Left ventricle myocardium superior (tissue), 1 donor: ENCODE results near the gene TXNL1. TPM values are rescaled to one million over a fixed set of nuclear protein-coding genes. Genes with fewer than 3 reads are reported as not detected.
"Not testable (repeated sequence)": the region's sequence is repeated elsewhere in the genome, so short reads cannot be mapped to it uniquely, and the experiment has no call there.

Source experiments
- ATAC-seq: fragments of 200-7000 bp; cut with Tn5 transposase; one replicate; pipeline ENCODE4 v1.9.1; 2020; ENCODE audit warnings: mild to moderate bottlenecking, moderate library complexity
- DNase-seq: peaks from one replicate; pipeline ENCODE4 v3.0.0-alpha.2; 2020
- intact Hi-C: fragments of 100-400 bp; cut with micrococcal nuclease; formaldehyde crosslinking; loops from one replicate; pipeline ENCODE4 v1.11.0; 2022
- long read RNA-seq: library from polyadenylated mRNA; unstranded; transcript quantifications from one replicate; pipeline ENCODE4 v2.0.0, GENCODE V29; 2021
- total RNA-seq: library from RNA; stranded (reverse); fragmentation: NEBNext Ultra II Directional; extraction: Animal tissue kit (Norgen Biotek cat#: 25700); gene quantifications from one replicate; pipeline ENCODE4 v1.2.1, GENCODE V29; 2021
- donor health status: DM: no; HTN: yes; CAD: no; lungs with severe emphysema.

Gene TXNL1
- total RNA-seq: 113 TPM
- long read RNA-seq, full-length matches to known transcripts: 48 of 177 reads
- long read RNA-seq, partial matches to known transcripts: 11 of 177 reads
- long read RNA-seq, other reads (novel, unspliced or antisense): 118 of 177 reads

DNA sequence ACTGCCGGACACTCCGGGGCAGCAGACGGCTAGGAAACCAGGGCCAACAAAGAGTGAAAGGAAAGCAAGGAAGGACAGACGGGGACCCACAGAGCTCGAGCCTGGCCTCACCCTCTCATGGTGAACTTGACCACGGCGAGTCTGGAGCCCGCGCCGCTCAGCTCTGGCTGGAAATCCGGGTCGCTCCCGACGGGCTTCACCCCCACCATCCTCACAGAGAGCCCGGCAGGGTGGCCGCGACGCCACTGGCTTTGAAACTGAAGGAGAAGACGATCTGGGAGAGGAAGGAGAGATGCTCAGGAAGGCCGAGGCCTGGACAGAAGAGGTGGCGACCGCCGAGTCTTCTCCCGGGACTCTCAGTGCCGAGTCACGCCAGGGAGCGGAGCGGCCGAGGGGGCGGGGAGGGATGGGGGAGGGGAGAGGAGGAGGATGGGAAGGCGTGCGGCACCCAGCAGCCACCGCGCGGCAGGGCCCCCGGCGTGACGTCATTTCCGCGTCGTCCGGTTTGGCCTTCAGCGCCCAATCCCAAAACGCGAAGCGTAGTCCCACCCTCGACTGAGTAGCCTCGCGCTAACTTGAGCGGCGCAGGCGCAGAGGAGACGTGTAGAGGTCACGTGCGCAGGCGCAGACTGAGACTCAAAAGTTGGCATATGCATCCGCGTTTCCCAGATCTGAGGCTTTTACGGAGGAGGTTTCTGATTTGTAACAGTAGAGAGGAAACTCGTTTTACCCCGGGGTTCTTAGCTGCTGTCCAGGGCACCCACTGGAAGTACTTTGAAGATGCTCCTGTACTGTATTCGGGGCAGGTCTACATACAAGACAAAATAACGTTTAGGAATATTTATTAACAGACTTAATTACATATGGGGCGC lies at the start of gene TXNL1:
Gene TXNL1 (minus strand): TSS at position 361 of the 872 bp plus-strand sequence. CDS start 152 bp downstream, at position 209.
- DNase-seq (peak; percentile 100), ATAC-seq (peak; percentile 97)
- intact Hi-C loops: no loop called here

DNA sequence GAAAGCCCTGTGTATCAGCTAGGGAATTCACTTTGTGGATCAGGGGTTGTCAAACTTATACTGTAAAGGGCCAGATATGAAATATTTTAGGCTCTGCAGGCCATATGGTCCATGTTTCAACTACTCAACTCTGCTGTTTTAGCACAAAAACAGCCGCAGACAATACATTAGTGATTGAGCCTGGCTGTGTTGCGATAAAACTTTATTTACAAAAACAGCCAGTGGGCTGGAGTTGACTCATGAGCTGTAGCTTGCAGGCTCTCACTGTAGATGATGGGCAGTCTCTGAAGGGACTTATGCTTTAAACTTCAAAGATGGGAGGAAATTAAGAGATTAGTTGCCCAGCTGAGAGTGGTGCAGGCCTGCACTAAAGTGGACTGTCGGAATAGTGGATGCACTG lies 45.9 kb upstream of the TXNL1 start:
- DNase-seq (no peak), ATAC-seq (no peak)
- intact Hi-C loops: no loop called here

DNA sequence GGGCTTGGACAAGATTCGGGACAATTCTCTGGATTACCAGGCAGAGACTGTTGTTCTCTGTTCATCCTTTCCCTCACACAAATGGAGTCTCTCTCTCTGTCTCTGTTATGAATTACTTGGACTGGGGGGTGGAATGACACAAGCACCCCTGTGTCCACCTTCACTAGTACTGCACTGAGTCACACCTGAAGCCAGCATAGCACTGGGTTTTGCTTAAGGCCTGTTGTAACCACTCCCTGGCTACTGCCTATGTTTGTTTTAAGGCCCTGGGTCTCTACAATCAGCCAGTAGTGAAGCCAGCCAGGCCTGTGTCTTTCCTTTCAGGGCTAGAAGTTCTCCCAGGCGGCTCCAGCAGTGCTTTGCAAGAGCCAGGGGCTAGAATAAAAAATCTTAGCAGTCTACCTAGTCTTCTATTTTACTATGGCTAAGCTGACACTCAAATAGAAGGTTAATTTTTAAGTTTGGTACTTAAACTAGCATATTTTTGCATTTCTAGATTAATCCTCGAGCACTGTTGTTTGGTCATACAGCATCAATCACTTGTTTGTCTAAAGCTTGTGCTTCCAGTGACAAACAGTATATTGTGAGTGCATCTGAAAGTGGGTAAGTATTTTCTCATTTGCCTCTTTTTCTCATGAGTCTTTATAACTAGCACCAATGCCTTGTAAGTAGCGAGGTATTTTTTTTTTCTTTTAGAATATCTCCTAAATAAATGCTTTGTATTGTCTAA lies 40.6 kb upstream of the TXNL1 start:
- no peak for ATAC-seq
- intact Hi-C loops: no loop called here

DNA sequence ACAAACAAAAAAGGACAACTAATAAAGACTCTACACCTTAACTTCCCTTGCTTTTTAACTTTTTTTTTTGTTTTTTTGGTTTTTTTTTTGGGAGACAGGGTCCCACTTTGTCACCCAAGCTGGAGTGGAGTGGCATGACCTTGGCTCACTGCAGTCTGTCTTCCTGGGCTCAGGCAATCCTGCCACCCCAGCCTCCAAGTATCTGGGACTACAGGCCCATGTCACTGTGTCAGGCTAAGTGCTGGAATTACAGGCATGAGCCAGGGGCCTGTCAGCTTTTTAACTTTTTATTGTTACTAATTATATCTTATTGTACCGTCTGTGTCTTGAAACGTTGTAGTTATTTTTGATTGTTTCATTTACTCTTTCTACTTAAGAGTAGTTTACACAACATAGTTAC lies 38.2 kb upstream of the TXNL1 start:
- intact Hi-C loops: no loop called here
- ATAC-seq (peak; percentile 98), DNase-seq (peak; percentile 31)

More for the DNA sequence above, 40.6 kb upstream of the TXNL1 start:
- DNase-seq: no peak

DNA sequence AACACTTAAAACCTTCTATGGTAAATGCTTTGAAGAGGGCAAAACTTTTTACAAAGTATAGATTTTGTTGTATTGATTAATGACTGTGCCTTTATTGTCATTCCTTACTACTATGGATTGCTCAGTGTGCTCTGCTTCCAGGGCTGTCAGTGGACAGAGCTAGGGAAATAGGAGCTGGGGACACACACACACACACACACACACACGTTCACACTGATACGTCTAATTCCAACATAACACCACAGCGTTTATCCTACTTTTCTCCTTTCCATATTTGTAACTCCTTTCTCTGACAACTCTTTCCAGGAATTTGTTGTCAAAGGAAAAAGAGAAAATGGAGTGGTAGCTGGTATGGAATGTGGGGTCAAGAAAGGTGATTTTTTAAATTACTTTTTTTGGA lies 34.6 kb upstream of the TXNL1 start:
- ATAC-seq (no peak), DNase-seq (no peak)
- intact Hi-C loops: no loop called here

DNA sequence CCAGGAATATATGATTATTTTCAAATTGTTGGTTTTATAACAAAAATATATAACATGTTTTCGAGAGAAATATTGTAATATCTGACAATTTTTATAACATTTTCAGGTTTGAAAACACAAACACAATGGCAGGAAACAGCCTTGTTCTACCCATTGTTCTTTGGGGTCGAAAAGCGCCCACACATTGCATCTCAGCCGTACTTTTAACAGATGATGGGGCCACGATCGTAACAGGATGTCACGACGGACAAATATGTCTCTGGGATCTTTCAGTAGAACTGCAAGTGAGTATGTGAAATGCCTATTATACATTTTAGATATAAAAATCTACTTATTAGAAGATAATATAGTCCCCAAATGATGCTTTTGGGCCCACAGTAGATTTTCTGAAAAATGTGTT lies 34.0 kb upstream of the TXNL1 start:
- ATAC-seq: no peak
- DNase-seq: no peak
- intact Hi-C loops: no loop called here

DNA sequence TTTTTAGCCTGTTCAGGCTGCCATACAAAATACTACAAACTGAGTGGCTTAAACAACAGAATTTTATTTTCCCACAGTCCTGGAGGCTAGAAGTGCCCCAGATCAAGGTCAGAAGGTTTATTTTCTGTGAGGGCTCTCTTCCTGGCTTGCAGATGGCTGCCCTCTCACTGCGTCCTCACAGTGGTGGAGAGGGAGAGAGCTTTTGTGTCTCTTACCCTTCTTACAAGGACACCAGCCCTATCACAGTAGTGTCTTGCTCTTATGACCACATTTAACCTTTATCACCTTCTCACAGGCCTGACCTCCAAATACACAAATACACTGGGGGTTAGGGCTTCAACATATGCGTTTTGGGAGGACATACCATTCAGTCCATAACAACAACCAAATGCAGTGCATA lies 24.5 kb upstream of the TXNL1 start:
- DNase-seq (no peak), ATAC-seq (peak; percentile 57)
- intact Hi-C loops: no loop called here

DNA sequence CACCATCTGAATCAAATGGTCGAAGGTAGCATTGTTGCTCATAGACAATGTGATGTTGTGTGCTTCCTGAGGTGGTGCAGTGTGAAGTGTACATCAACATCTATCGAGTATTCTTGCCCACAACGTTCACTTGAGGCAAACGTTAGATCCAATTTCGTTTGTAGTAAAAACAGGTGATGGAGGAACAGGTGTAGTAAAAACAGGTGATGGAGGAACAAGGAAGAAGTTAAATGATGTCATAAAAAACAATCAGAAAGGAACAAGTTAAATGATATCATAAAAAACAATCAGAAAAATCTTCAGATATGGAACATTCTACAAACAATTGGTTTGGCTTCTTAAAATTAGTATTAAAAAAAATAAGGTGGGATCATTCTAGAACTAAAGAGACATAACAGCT lies 24.1 kb upstream of the TXNL1 start:
- intact Hi-C loops: no loop called here
- ATAC-seq (no peak), DNase-seq (no peak)

DNA sequence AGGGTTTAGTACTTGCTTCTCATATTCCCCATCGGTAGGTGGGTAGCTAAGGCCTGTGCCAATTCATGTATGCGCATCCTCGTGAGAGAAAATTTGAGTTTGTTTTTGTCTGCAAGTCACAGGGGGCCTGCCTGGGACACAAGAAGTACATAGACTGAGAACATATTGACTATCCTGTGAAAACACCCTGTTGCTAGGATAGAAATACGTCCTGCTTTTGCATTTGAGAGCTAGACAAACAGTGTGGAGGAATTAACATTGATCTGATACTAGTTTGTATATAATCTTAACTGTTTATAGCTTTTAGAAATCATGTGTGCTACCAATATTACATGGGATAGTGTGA lies 23.6 kb upstream of the TXNL1 start:
- no peak for ATAC-seq
- no peak for DNase-seq
- intact Hi-C loops: no loop called here

DNA sequence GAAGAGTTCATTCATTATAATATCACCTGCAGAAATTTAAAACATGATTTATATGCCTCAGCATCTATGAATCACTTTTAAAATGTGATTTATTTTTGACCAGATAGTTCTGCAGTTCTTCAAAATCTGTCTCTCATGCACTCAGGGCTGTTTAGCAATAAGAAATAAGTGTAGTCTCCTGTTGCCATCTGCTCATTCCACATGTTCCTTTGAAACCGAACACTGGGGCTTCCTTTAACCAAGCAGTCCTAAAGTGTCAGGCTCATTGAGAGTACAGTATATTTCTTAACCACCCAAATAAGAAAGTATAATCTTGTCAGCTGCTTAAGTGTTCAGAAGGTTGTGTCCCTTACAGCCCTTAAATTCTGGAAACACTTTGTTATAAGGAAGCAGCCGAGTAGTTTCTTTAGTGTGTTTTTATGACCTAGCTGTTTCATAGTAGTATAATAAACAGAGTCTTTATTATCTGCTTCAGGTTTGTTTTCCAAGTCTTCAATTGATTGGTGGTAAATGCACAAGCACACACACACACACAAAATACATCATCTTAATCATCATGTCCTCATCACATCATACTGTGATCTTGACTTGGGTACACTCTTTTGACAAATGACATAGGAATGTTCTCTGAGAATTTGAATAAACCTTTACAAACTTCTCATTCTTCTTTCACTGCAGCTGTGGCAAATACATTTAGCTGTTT lies 23.1 kb upstream of the TXNL1 start:
- intact Hi-C loops: no loop called here
- DNase-seq (no peak), ATAC-seq (peak; percentile 28)

DNA sequence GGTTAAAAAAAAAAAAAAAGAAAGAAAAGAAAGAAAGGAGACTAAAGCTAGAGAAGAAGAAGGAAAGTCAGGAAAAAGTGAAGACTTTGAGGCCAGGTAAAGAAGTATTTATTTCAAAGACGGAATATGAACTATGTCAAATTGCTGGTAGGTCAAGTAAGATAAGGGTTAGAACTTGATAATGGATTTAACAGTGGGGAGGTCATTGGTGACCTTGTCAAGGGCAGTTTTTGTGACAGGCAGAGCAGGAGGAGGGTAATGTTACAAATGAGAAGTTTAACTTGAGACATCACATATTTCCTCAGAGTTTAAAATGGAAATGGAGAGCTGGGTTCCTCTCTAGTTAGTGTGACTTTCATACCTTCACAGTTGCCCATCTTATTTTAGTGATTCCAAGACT lies 22.3 kb upstream of the TXNL1 start:
- DNase-seq (no peak), ATAC-seq (peak; percentile 41)
- intact Hi-C loops: no loop called here

DNA sequence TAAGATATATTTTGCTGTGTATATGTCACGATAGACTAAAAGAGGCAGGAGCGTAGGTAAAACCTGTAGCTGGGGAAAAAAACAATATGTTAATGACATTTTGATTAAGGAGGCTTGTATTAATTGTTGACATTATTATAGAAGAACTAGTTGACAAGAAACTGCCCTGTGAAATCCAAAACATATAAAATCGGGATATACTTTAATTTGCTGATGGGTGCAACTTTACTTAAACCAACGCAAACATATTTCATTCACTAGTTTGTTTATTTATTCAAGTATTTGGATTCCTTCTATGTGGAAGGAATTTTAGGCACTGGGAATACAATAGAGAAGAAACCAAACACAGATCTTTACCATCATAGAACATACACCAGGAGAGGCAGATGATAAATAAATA lies 20.7 kb upstream of the TXNL1 start:
- ATAC-seq (no peak), DNase-seq (no peak)
- intact Hi-C loops: no loop called here

DNA sequence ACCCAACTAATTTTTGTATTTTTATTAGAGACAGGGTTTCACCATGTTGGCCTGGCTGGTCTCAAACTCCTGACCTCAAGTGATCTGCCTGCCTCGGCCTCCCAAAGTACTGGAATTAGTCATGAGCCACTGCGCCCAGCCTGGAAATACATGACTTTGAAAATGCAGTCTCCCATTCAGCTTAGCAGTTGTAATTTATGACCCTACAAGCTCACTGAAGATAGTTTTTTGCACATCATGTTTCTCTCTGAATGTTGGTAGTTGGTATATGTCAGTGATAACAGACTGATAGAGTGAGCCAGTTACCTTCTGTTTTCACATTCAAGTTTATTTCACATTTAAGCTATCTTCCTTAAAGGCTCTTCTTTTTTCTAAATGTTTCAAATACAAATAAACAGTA lies 19.9 kb upstream of the TXNL1 start:
- DNase-seq: no peak
- ATAC-seq: no peak
- intact Hi-C loops: no loop called here

DNA sequence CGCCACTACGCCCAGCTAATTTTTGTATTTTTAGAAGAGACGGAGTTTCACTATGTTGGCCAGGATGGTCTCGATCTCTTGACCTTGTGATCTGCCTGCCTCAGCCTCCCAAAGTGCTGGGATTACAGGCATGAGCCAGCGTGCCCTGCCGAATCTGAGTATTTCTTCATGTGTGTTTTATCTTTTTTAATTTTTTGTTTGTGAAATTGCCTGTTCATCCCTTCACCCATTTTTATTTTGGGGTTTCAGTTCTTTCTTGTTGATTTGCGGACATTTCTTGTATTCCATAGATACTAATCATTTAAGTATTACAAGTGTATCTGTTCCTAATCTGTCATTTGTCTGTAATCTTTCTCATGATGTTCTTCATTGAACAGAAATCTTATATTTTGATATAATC lies 15.9 kb upstream of the TXNL1 start:
- ATAC-seq, intact Hi-C loops, DNase-seq: not testable (repeated sequence)

DNA sequence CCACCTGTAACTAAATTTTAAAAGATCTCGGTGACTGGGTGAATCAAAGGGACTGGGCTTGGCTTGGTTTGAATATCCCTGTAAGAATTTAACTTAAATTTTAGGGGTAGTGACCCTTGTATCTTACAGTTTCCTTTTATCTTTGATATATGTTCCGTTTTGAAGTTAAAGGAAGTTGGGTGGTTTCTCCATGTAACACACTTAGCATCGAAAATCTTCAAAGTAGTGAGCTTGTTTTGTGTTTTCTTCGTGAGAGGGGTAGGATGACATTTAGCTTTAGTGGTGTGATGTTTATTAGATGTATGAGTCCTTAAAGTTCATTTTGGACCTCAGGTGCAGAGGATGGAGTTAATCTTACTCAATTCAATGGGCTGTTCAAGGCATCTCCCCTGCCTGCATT lies 14.4 kb upstream of the TXNL1 start:
- intact Hi-C loops: no loop called here
- ATAC-seq (no peak), DNase-seq (no peak)

DNA sequence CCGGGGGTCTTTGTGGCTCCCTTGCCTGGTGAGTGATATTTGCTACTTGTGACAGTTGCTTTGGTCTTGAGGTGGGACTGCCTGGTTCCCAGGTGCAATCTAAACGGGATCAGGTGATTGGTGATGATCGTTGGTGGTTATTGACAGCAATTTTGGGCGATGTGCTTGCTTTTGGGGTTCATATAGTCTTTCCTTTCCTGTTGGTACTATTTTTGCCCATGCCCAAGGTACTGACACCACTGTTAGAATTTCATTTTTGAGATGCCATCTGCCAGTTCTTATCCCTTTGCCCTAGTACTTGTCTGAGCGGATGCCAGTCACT lies 13.3 kb upstream of the TXNL1 start:
- ATAC-seq (peak; percentile 9), DNase-seq (no peak)
- intact Hi-C loops: no loop called here

DNA sequence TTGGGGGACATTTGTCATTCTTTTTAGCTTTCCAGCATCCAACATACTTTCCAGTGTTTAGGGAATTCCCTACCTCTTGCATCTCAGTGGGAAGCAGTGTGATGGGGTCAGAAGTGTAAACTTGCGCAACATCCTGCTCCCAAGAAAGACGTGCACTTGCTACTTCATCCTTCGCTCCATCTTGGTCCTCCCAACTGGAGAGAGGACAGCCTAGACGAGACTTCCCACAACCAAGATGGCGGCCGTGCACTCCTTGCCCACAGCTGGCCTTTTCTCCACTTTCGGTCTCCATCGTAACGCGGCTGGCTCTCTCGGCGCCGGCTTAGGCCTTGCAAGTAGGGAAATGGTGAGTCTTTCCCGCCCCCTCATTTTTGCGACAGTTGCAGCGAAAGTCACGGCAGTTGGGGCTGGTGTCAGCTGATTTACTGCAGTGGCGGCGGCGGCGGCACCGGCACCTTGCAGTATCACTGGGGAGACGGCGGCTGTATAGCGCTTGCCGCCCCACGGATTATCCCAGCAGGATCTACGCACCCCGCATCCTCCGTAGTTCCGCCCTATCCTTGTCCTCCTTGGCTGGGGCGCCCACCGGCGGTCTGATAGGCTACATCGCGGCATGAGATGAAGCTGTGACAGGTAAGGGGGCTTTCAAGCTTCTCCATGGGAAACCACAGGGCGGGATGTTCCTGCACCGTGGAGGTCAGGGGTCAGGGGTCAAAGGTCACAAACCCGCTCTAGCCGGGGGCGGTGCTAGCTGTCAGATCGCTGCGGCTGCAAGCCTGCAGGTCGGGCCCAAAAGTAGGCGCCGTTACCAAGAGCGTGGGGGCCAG lies 12.8 kb upstream of the TXNL1 start, which contains the start of gene WDR7:
Gene WDR7 (plus strand): TSS at position 416 of the 827 bp plus-strand sequence. CDS start 21,157 bp downstream, outside the sequence.
- DNase-seq: peak; percentile 97
- intact Hi-C loops: no loop called here
- ATAC-seq: peak; percentile 99

DNA sequence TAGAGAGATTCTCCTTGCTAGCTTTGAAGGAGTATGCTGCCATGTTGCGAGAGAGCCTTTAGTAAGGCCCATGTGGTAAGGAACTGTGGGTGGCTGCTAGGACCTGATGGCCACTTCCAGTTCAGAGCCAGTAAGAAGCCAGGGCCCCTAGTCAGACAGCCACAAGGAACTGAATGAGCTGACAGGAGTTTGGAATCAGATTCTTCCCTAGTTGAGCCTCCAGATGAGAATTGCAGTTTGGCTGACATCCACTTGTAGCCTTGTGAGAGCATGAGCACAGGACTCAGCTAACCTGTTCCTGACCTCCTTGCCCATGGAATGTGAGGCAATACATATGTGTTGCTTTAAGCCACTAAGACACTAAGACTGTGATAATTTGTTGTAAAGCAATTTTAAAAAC lies 11.6 kb upstream of the TXNL1 start:
- ATAC-seq (no peak), DNase-seq (no peak)
- intact Hi-C loops: no loop called here
